Upper lobe of left lung (tissue), 6 donors: Measurements from ENCODE around the gene ADD3. TPM values are rescaled to one million over a fixed set of nuclear protein-coding genes. Genes with fewer than 3 reads are reported as not detected.

Experiments used
- ATAC-seq, 2 donors: fragments of 200-7000 bp; cut with Tn5 transposase; one replicate each; pipeline ENCODE4 v1.9.1; 2022; ENCODE audit warnings: mild to moderate bottlenecking in 2 of 2, moderate library complexity in 2 of 2; ENCODE audit not compliant: low FRiP score in 2 of 2
- DNase-seq, 2 donors: peaks; one replicate each; pipeline ENCODE4 v3.0.0-alpha.2; 2019 to 2020
- H3K27ac ChIP-seq, 4 donors: fragments of 200-600 bp; sonication (generic); one replicate each; pipeline ENCODE4 v1.5.1; 2016 to 2019
- H3K27me3 ChIP-seq, 4 donors: fragments of 200-600 bp; sonication (generic); one replicate each; pipeline ENCODE4 v1.5.1; 2017 to 2019
- H3K36me3 ChIP-seq, 4 donors: fragments of 200-600 bp; sonication (generic); one replicate each; pipeline ENCODE4 v1.5.1; 2016 to 2019
- H3K4me1 ChIP-seq, 4 donors: fragments of 200-600 bp; sonication (generic); one replicate each; pipeline ENCODE4 v1.5.1; 2018 to 2019
- H3K4me3 ChIP-seq, 4 donors: fragments of 200-600 bp; sonication (generic); one replicate each; pipeline ENCODE4 v1.5.1; 2017 to 2019; ENCODE audit warnings: mild to moderate bottlenecking in 2 of 4, moderate library complexity in 1 of 4
- H3K9me3 ChIP-seq, 4 donors: fragments of 200-600 bp; sonication (generic); one replicate each; pipeline ENCODE4 v1.5.1; 2018 to 2019
- CTCF ChIP-seq, 6 experiments: fragments of 450-650 bp in 4 of 6; fragments of 200-600 bp in 2 of 6; sonication (generic) in 2 of 6; IDR thresholded peaks; one replicate each; pipeline ENCODE4 v1.5.1; 2016 to 2019; ENCODE audit warnings: antibody characterized with exemption in 6 of 6
- EP300 ChIP-seq, 4 donors: sonication (generic); formaldehyde crosslinking; IDR thresholded peaks; one replicate each; pipeline ENCODE4 v1.5.1; 2017; ENCODE audit warnings: antibody characterized with exemption in 4 of 4, control low read depth in 2 of 4
- POLR2A ChIP-seq, 4 donors: fragments of 450-650 bp; IDR thresholded peaks; one replicate each; pipeline ENCODE4 v1.5.1; 2016 to 2017; ENCODE audit warnings: antibody characterized with exemption in 4 of 4, mild to moderate bottlenecking in 2 of 4
- POLR2AphosphoS5 ChIP-seq, 2 donors: sonication (generic); formaldehyde crosslinking; IDR thresholded peaks; one replicate each; pipeline ENCODE4 v1.5.1; 2017; ENCODE audit warnings: antibody characterized with exemption in 2 of 2
- whole genome bisulfite sequencing, 2 donors: methylation state at CpG; one replicate each; pipeline ENCODE4 v1.1.5; 2017 to 2018; 5-methylcytosine and 5-hydroxymethylcytosine counted together
- total RNA-seq, 6 donors: library from RNA; depleted of rRNA in 4 of 6; stranded (reverse); fragments of >200 nt in 4 of 6; gene quantifications; one replicate each; pipeline versions ENCODE4 v1.1.0 to v1.2.1, GENCODE V29; 2016 to 2021
- donor health status: DM: no; HTN: no; CAD: no; lungs with moderate emphysema.
- donor health status: DM: no; HTN: yes; CAD: no; lungs with severe emphysema.

The ADD3 gene
- total RNA-seq, 6 donors from 2014 or later: 34.1 to 229 (median 61.0) TPM

GRCh38 chr10:109966961-109967738 is 40.6 kb upstream of the ADD3 start:
- H3K27ac ChIP-seq: peak overlapping the region in 3 of 4 donors; percentile 14 to 48 (median 43)
- no peaks in the 10 kb centered on the region for H3K9me3 ChIP-seq
- no peak for TF ChIP-seq POLR2AphosphoS5 (IDR thresholded peaks at IDR 0.05)
- no peak for TF ChIP-seq POLR2A (IDR thresholded peaks at IDR 0.05)
- TF ChIP-seq CTCF (IDR thresholded peaks at IDR 0.05): no peak
- no peak for TF ChIP-seq EP300 (IDR thresholded peaks at IDR 0.05)
- H3K36me3 ChIP-seq: no peaks in the 10 kb centered on the region
- 62 to 67% methylated on average over 9 of the region's 9 CpGs for WGBS, 2 donors
- H3K4me1 ChIP-seq: peaks cover 4 to 19% (median 15%) of the 10 kb centered on the region in 4 donors
- DNase-seq (no peak), ATAC-seq (no peak)
- H3K4me3 ChIP-seq: no peak overlapping the region
- no peaks in the 10 kb centered on the region for H3K27me3 ChIP-seq

GRCh38 chr10:109967739-109968088 is 40.1 kb upstream of the ADD3 start:
- Histone ChIP-seq H3K9me3 (no peaks in the 10 kb centered on the region), H3K27me3 (no peaks in the 10 kb centered on the region), H3K36me3 (no peaks in the 10 kb centered on the region), H3K4me3 (no peak overlapping the region), H3K27ac (peak overlapping the region in 1 of 4 donors; percentile 48), H3K4me1 (peaks cover 4 to 19% (median 15%) of the 10 kb centered on the region in 4 donors)
- DNase-seq (no peak), ATAC-seq (no peak)
- TF ChIP-seq EP300 (IDR thresholded peaks at IDR 0.05): no peak
- TF ChIP-seq POLR2AphosphoS5 (IDR thresholded peaks at IDR 0.05): no peak
- TF ChIP-seq POLR2A (IDR thresholded peaks at IDR 0.05): no peak
- TF ChIP-seq CTCF (IDR thresholded peaks at IDR 0.05): no peak

- Histone ChIP-seq H3K4me1 (peaks cover 4 to 19% (median 15%) of the 10 kb centered on the region in 4 donors), H3K27me3 (no peaks in the 10 kb centered on the region), H3K4me3 (no peak overlapping the region), H3K9me3 (no peaks in the 10 kb centered on the region), H3K36me3 (no peaks in the 10 kb centered on the region), H3K27ac (no peak overlapping the region)
- ATAC-seq (no peak), DNase-seq (peak in 1 of 2 donors; percentile 32)
- 75 to 76% methylated on average over 14 of the region's 14 CpGs for WGBS, 2 donors
- TF ChIP-seq POLR2AphosphoS5 (IDR thresholded peaks at IDR 0.05) (no peak), CTCF (IDR thresholded peaks at IDR 0.05) (no peak), EP300 (IDR thresholded peaks at IDR 0.05) (no peak), POLR2A (IDR thresholded peaks at IDR 0.05) (no peak)
Measured at GRCh38 chr10:109968953-109969759, 38.6 kb upstream of the ADD3 start.

DNA sequence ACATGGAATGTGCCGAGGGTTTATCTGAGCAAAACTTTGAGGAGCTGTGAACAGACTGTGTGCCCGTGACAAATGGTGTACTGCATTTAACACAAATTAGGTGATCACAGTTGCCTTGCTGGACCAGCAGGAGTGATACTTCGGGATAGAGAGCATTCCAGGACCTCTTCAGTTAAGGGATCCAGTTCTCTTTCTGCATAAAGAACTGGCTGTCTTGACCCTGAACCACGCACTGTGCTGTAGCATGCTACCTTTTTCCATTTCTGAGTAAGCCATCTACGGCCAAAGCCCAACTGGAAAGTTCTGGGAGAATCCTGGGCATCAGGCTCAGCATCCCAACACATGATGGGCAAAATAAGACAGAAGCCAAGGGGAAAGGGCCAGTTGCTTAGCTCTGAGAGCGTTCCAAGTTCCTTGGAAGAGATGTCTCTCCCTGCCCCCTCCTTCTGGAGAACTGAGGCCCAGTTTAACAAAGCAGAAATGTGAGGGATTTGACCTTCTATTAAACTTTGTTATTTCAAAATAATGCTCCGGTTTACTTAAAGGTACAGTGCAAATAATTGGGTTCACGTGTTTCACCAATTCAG is 37.9 kb upstream of the ADD3 start:
- no peaks in the 10 kb centered on the region for H3K27me3 ChIP-seq
- no peaks in the 10 kb centered on the region for H3K36me3 ChIP-seq
- 74 to 75% methylated on average over 8 of the region's 8 CpGs for WGBS, 2 donors
- H3K9me3 ChIP-seq: no peaks in the 10 kb centered on the region
- H3K27ac ChIP-seq: no peak overlapping the region
- H3K4me3 ChIP-seq: no peak overlapping the region
- no peak for ATAC-seq
- no peak for DNase-seq
- H3K4me1 ChIP-seq: peaks cover 4 to 19% (median 15%) of the 10 kb centered on the region in 4 donors
- no peak for TF ChIP-seq POLR2A (IDR thresholded peaks at IDR 0.05)
- TF ChIP-seq CTCF (IDR thresholded peaks at IDR 0.05): no peak
- TF ChIP-seq POLR2AphosphoS5 (IDR thresholded peaks at IDR 0.05): no peak
- TF ChIP-seq EP300 (IDR thresholded peaks at IDR 0.05): no peak
